ENCODE results near the gene GHR.

DNA sequence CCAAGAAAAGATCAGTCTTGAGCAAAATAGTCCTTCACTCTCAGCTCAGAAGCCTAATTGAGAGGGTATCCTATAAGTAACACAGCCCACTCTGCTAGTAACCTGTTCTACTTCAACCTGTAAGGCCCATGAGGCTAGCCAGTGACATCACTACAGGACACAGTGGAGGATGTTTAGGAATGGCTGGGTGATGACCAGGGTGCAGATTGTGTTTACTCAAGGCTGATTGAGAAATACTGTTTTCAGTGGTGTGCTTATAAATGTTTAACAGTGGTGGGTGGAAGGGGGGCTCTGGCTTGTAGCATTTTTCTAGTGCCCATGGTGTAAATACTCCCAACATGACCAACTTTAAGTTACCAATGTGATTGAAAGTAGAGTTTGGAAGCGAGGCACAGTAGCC is 173.6 kb downstream of the GHR start:
- no peak for TF ChIP-seq GLI2 (tag by site-specific recombination; IDR thresholded peaks at IDR 0.05; ENCODE audit: borderline replicate concordance, low read depth)
- TF ChIP-seq, protein P1, sequence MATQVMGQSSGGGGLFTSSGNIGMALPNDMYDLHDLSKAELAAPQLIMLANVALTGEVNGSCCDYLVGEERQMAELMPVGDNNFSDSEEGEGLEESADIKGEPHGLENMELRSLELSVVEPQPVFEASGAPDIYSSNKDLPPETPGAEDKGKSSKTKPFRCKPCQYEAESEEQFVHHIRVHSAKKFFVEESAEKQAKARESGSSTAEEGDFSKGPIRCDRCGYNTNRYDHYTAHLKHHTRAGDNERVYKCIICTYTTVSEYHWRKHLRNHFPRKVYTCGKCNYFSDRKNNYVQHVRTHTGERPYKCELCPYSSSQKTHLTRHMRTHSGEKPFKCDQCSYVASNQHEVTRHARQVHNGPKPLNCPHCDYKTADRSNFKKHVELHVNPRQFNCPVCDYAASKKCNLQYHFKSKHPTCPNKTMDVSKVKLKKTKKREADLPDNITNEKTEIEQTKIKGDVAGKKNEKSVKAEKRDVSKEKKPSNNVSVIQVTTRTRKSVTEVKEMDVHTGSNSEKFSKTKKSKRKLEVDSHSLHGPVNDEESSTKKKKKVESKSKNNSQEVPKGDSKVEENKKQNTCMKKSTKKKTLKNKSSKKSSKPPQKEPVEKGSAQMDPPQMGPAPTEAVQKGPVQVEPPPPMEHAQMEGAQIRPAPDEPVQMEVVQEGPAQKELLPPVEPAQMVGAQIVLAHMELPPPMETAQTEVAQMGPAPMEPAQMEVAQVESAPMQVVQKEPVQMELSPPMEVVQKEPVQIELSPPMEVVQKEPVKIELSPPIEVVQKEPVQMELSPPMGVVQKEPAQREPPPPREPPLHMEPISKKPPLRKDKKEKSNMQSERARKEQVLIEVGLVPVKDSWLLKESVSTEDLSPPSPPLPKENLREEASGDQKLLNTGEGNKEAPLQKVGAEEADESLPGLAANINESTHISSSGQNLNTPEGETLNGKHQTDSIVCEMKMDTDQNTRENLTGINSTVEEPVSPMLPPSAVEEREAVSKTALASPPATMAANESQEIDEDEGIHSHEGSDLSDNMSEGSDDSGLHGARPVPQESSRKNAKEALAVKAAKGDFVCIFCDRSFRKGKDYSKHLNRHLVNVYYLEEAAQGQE (tag by site-specific recombination; IDR thresholded peaks at IDR 0.05), result no peak
